Right lobe of liver (tissue), 4 donors: ENCODE data around the gene JMJD6.

ENCODE experiments used
- CTCF ChIP-seq, 4 donors: fragments of 200-600 bp in 3 of 4; fragments of 450-650 bp in 1 of 4; IDR thresholded peaks; one replicate each; pipeline versions ENCODE4 v1.5.1 to v1.8.0; 2016 to 2022; ENCODE audit warnings: antibody characterized with exemption in 4 of 4, mild to moderate bottlenecking in 2 of 4
- POLR2A ChIP-seq: fragments of 450-650 bp; IDR thresholded peaks from one replicate; pipeline ENCODE4 v1.6.1; 2017; ENCODE audit warnings: antibody characterized with exemption, mild to moderate bottlenecking
- donor health status: DM: no; HTN: no; CAD: no.
- donor health status: DM: no; HTN: no; CAD: no.
- donor health status: DM: no; HTN: yes; CAD: no.

DNA sequence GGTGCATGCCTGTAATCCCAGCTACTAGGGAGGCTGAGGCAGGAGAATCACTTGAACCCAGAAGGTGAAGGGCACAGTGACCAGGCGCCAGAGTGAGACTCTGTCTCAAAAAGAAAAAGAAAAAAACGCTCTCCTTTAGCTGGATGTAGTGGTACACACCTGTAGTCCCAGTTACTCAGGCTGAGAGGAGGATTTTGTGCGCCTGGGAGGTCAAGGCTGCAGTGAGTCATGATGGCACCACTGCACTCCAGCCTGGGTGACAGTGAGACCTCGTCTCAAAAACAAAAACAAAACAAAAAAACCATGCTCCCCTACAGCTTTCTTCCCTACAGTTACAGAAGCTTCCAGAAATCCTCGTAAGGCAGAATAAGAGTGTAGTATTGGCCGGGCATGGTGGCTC lies 49.8 kb downstream of the JMJD6 start:
- TF ChIP-seq CTCF (IDR thresholded peaks at IDR 0.05) = no peak
- TF ChIP-seq POLR2A = no peak
